Measurements from ENCODE around the gene CLOCK. TPM values are rescaled to one million over a fixed set of nuclear protein-coding genes. Genes with fewer than 3 reads are reported as not detected.

CLOCK gene
- total and polyA plus RNA-seq, 2 of the 8 experiments (the other 6 are each of a cell fraction or from before 2014, with no cell fraction given): 7.7 to 24.2 TPM

DNA sequence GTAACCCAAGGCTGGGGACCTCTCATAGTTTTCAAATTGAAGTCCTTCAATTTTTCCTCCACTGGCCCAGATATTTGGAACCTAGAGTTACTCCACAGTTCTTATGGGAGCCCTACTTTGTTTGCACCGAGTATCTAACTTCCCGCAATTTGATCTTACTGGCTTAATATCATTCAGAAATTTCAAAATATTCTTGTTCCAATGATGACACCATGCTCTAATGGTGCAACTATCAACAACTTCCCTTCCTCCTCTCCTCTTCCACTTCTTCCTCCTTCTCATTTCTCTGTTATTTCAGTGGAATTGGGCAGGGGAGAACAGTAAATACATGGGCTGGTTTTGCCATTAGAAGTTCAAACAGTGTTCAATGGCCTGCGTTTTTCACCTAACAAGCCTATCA lies 25.1 kb upstream of the CLOCK start:
- no peak for FAIRE-seq
- TF ChIP-seq CBX5 (IDR thresholded peaks at IDR 0.05; ENCODE audit: low read depth, low read length): no peak
- TF ChIP-seq KDM1A (IDR thresholded peaks at IDR 0.05; ENCODE audit: borderline replicate concordance, low read length): no peak
- no peak for TF ChIP-seq EZH2 (IDR thresholded peaks at IDR 0.05; ENCODE audit: low read depth, low read length, severe bottlenecking)
- TF ChIP-seq TCF12 (IDR thresholded peaks at IDR 0.05; ENCODE audit: low read depth, low read length): no peak
- no peak for TF ChIP-seq ATF2 (IDR thresholded peaks at IDR 0.05; ENCODE audit: low read length)
- no peak for TF ChIP-seq USF2 (IDR thresholded peaks at IDR 0.05; ENCODE audit: low read length)
- no peak for TF ChIP-seq TBP (IDR thresholded peaks at IDR 0.05; ENCODE audit: low read depth, low read length)
- no peak for TF ChIP-seq ZNF274 (IDR thresholded peaks at IDR 0.05; ENCODE audit: borderline replicate concordance, extremely low read depth, low read length)
- no peak for TF ChIP-seq GABPA (IDR thresholded peaks at IDR 0.05; ENCODE audit: borderline replicate concordance, insufficient read depth, low read length)
- no peak for TF ChIP-seq MAFK (IDR thresholded peaks at IDR 0.05; ENCODE audit: low read depth, low read length)
- TF ChIP-seq HDAC6 (IDR thresholded peaks at IDR 0.05; ENCODE audit: low read depth, low read length): no peak
- no peak for TF ChIP-seq POU5F1 (IDR thresholded peaks at IDR 0.05; ENCODE audit: low read depth, low read length)

More for the DNA sequence above, 25.1 kb upstream of the CLOCK start:
- Histone ChIP-seq H3K79me1 (ENCODE audit: low read depth, low read length) (no peaks in the 10 kb centered on the region), H4K91ac (replicated peaks; ENCODE audit: insufficient read length, low read length) (no peak overlapping the region), H3K23ac (ENCODE audit: insufficient read length) (no peak overlapping the region), H4K5ac (ENCODE audit: insufficient read length, low read depth, low read length) (no peak overlapping the region), H4K20me1 (replicated peaks in 1 of 2; ENCODE audit: control insufficient read depth in 1 of 2, insufficient read depth in 2 of 2, low read length in 2 of 2) (no peaks in the 10 kb centered on the region), H3K36me3 (ENCODE audit: control insufficient read depth in 2 of 4, insufficient read depth in 4 of 4, low read length in 3 of 4) (no peaks in the 10 kb centered on the region; a peak in 1 of 8 replicates), H2AFZ (ENCODE audit: low read length) (no peak overlapping the region), H2BK5ac (ENCODE audit: low read depth, low read length) (no peak overlapping the region), H2BK120ac (replicated peaks; ENCODE audit: low read depth, low read length) (no peak overlapping the region), H3K23me2 (ENCODE audit: low read depth, low read length) (no peaks in the 10 kb centered on the region), H2BK20ac (ENCODE audit: low read length) (no peak overlapping the region), H3K27me3 (replicated peaks in 1 of 4; ENCODE audit: control insufficient read depth in 3 of 4, extremely low read depth in 1 of 4, insufficient read depth in 3 of 4, low read length in 3 of 4) (no peaks in the 10 kb centered on the region), H2AK5ac (ENCODE audit: low read depth, low read length) (no peak overlapping the region), H3K9ac (replicated peaks in 1 of 4; ENCODE audit: extremely low read depth in 1 of 4, low read depth in 3 of 4, low read length in 3 of 4) (no peak overlapping the region), H3K4me3 (ENCODE audit: extremely low read depth in 1 of 4, insufficient read depth in 2 of 4, low read depth in 3 of 4, low read length in 4 of 4) (no peak overlapping the region), H3K14ac (ENCODE audit: insufficient read length) (no peak overlapping the region), H3K4me1 (replicated peaks in 1 of 4; ENCODE audit: control insufficient read depth in 3 of 4, insufficient read depth in 4 of 4, low read length in 3 of 4) (peaks cover 0 to 4% (median 0%) of the 10 kb centered on the region in 4 experiments; a peak in 1 of 7 replicates), H3K9me3 (ENCODE audit: insufficient read depth in 2 of 2, low read depth in 1 of 2, low read length in 1 of 2) (peaks cover 3 to 4% of the 10 kb centered on the region in 2 experiments; a peak in 1 of 4 replicates), H3K4me2 (ENCODE audit: insufficient read depth in 1 of 2, low read depth in 2 of 2, low read length in 2 of 2) (no peak overlapping the region), H2BK15ac (ENCODE audit: low read length) (no peak overlapping the region), H2BK12ac (ENCODE audit: low read depth, low read length) (no peak overlapping the region), H3K56ac (replicated peaks; ENCODE audit: insufficient read length, low read depth, low read length) (no peak overlapping the region), H3K79me2 (ENCODE audit: control insufficient read depth in 1 of 2, insufficient read depth in 2 of 2, low read length in 2 of 2) (no peaks in the 10 kb centered on the region), H4K8ac (ENCODE audit: extremely low read depth, insufficient read depth, low read length) (no peak overlapping the region), H3K4ac (replicated peaks; ENCODE audit: insufficient read length, low read depth, low read length) (no peak overlapping the region), H3K18ac (ENCODE audit: extremely low read depth, low read length) (no peak overlapping the region), H3K27ac (ENCODE audit: low read depth, low read length) (no peak overlapping the region)
- 93% methylated on average over 3 of the region's 3 CpGs; no CpG with 5 or more reads in 1 of the 2 experiments for WGBS, 2 experiments (ENCODE audit: extremely low coverage in 1 of 2, insufficient coverage in 1 of 2, insufficient read length in 1 of 2, insufficient replicate concordance in 2 of 2, low coverage in 1 of 2, low lambda C conversion rate in 2 of 2, missing lambda C conversion rate in 1 of 2)
- CTCF ChIA-PET (ENCODE audit: partially characterized antibody): interaction anchor here (0.6 kb wide), 1 partner anchor 27 kb away, joined by 3 read pairs; no protein-coding TSS in a partner anchor
- POLR2A ChIA-PET (ENCODE audit: partially characterized antibody): no interaction called here
- DNase-seq (ENCODE audit: low read depth in 1 of 2, low spot score in 2 of 2): no peak

Measured in H1 (cell line).